Measurements from ENCODE around the gene SH2D1A.
"Not testable (repeated sequence)": the region's sequence is repeated elsewhere in the genome, so short reads cannot be mapped to it uniquely, and the experiment has no call there.

The SH2D1A gene

DNA sequence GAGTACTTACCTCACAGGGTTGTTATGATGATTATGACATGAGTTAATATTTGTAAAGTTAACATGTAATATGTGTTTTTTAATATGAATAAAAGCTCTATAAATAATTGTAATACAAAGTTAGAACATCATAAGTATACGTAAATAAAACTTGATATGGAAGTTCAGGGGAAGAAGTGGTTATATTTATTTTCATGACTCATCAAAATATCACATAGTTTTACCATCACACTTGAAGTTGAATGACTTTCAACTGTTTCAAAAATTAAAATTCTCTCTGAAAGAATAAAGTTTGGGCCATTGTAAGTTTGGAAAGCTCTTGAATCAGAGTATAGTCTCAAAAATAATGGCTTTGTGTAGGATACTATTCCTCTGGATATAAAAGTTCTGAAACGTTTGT lies 8.3 kb downstream of the SH2D1A start:
- DNase-seq (ENCODE audit: low read depth): no peak

DNA sequence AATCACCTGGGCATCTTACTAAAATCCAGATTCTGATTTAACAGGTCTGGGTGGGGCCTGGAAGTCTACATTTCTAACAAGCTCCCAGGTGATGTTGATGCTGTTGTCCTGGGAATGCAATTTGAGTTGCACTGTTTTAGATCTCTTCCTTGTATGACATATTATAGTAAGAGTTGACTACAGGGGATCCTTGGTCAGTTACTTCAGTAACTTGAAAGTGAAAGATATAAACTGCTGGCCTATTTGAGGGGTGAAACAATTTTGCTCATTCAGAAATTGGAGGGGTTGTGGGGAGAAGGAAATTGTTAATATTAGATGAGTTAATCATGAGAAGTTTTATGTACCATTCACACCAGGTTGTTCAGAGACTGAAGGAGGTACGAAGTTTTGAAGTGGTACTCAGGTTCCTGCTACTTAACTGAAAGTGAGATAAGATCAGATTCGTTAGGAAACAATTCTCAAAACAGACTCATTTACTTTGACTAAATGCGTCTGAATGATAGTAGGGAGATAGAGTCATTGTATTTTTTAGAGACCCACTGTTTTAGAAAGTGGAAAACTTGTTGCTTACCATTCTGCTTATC lies 12.5 kb downstream of the SH2D1A start:
- DNase-seq (ENCODE audit: low read depth): no peak

GRCh38 chrX:124362072-124362471 lies 15.7 kb downstream of the SH2D1A start:
- no peak for DNase-seq (ENCODE audit: low read depth)

DNA sequence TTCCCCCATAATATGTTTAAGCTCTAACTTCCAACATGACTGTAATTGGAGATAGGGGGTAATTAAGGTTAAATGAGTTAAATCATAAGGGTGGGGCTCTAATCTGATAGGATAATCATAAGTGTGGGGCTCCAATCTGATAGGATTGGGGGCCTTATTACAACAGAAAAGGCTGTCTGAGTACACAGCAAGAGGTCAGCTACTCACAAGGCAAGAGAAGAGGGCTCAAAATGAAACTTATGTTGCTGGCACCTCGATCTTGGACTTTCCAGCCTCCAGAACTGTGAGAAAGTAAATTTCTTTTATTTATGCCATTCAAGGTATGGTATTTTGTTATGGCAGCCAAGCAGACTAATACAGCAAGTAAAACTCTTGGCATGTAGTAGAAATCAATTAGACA lies 16.4 kb downstream of the SH2D1A start:
- DNase-seq (ENCODE audit: low read depth): no peak

DNA sequence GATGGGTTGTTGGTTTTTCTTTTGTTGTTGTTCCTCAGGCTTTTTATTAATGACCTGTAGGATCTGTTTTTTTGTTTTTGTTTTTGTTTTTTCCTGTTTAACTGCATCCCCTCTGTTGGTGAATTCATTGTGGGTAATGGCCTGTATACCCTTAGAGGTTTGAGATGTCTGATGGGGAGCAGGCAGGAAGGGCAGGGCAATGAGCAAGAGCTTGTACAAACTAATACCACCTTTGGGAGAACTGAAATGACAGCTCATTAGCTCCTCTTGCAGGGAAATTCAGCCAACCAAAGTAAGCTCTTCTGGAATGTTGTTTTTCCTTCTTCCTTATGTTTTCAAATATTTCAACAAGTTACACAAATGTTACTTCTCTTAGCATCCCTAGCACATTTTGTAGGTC lies 23.4 kb downstream of the SH2D1A start:
- no peak for DNase-seq (ENCODE audit: low read depth)

GRCh38 chrX:124373348-124373747 lies 27.0 kb downstream of the SH2D1A start:
- no peak for DNase-seq (ENCODE audit: low read depth)

DNA sequence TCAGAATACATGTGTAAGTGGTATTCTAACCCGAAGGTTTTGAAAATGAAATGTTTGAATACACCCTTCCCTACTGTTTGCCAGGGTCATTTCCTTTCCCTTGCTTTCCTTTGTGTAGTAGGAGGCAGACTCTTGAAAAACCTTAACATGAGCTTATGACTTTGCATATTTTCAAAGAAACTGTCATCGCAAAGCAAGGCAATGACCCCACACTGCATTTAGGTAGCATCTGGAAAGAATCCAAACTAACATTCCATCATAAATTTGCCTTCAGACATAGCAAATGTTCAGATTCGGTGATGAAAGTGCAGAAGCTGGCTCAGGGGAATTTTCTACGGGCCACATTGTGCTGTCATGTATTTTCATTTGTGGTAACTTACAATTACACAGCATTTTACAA lies 32.3 kb downstream of the SH2D1A start:
- DNase-seq (ENCODE audit: low read depth): no peak

DNA sequence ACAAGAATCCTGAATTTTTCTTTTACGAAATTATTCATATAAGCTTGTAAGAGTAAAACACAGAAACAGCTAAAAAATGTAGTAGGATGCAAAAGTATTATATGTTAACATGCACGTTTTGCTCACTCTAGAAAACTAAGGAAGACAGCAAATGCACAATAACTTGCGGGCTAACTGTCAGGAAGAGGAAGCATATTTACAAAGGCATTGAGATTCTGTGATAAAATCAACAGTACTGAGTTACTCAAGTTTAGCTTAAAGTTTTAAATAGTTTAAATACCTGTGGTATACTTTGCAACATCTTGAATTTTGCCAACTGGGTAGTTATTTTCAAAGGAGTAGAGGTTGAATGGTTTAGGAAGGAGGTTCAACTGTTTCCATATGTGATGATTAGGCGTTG lies 37.0 kb downstream of the SH2D1A start:
- no peak for DNase-seq (ENCODE audit: low read depth)

DNA sequence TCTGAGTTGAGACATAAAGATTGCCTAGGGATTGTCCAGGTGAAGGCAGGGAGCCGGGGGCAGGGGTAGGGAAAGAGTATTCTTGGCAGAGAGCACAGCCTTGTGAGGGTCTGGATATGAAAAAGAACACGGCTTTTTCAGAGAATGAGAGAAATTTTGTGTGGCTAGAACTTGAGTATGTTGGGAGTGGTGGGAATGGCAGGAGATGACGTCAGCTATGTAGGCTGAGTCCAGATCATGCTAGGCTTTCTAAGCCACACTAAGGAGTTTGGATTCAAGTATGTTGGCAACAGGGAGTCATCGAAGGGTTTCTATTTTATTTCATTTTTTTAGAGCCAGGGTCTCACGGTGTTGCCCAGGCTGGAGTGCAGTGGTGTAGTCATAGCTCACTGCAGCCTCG lies 40.0 kb downstream of the SH2D1A start:
- DNase-seq (ENCODE audit: low read depth): no peak

DNA sequence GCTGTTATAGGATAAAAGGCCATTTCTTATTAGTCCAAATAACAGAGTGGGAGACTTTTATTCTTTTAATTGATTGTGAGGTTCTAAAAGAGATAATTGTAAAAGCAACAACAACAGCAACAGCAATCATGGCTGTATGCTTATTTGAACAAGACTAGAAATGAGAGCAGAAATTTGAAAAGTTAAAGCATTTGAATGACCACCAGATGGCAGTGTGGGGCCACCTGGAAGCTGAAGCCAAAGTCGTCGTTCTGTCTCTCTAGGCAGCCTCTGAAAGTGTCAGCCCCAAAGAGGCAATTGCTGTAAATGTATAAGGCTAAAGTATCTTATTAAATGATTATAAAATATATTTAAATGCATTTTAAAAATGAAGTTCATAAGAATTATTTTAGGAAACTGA lies 42.2 kb downstream of the SH2D1A start:
- peak; percentile 31 for DNase-seq (ENCODE audit: low read depth)

- no peak for DNase-seq (ENCODE audit: low read depth)
Observed at GRCh38 chrX:124392794-124393193, 46.4 kb downstream of the SH2D1A start.

DNA sequence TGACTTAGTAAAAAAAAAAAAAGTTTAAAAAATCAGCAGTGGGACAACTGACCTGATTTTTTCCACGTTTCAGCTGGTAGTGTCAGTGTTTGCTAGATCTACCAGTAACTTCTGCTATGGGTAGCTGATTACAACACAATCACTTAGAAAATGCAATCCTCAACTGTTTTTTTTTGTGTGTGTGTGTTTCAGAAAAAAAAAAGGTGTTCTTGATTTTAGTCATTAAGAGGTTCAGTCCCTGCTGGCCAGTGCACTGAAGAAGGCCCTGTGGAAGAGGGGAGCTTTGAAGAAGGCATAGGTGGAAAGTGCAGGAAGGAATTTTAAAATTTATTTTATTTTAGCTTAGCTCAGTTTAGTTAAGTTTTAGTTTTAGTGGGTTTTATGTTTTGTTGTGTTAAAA lies 46.9 kb downstream of the SH2D1A start:
- DNase-seq (ENCODE audit: low read depth): no peak

GRCh38 chrX:124393659-124394058 lies 47.3 kb downstream of the SH2D1A start:
- no peak for DNase-seq (ENCODE audit: low read depth)

GRCh38 chrX:124395145-124395880 lies 49.0 kb downstream of the SH2D1A start:
- no peak for DNase-seq (ENCODE audit: low read depth)

- DNase-seq (ENCODE audit: low read depth): no peak
Observed at GRCh38 chrX:124401696-124402095, 55.3 kb downstream of the SH2D1A start.

- DNase-seq (ENCODE audit: low read depth): no peak
Observed at GRCh38 chrX:124405868-124406267, 59.5 kb downstream of the SH2D1A start.

GRCh38 chrX:124406294-124407014 lies 60.1 kb downstream of the SH2D1A start:
- peak; percentile 29 for DNase-seq (ENCODE audit: low read depth)

GRCh38 chrX:124407226-124407625 lies 60.9 kb downstream of the SH2D1A start:
- DNase-seq (ENCODE audit: low read depth): no peak

GRCh38 chrX:124408380-124408779 lies 62.0 kb downstream of the SH2D1A start:
- not testable (repeated sequence) for DNase-seq (ENCODE audit: low read depth)

DNA sequence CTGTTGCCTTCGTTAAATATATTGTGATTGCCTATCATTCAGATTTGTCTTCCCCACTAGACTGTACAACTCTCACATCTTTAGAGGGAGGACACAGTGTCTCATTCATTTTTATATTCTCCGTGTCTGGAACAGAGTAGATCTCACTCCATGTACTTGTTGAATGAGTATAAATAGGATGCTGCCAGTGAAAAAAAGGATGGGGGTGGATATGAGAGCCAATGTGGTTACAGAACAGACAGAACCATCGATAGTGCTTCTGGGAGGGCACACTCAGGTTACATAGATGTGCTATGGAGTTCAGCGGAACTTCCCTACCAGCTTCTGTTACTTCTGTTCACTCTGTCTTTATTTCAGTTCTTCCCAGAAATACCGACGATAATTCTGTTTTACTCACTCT lies 66.9 kb downstream of the SH2D1A start:
- DNase-seq (ENCODE audit: low read depth): no peak

DNA sequence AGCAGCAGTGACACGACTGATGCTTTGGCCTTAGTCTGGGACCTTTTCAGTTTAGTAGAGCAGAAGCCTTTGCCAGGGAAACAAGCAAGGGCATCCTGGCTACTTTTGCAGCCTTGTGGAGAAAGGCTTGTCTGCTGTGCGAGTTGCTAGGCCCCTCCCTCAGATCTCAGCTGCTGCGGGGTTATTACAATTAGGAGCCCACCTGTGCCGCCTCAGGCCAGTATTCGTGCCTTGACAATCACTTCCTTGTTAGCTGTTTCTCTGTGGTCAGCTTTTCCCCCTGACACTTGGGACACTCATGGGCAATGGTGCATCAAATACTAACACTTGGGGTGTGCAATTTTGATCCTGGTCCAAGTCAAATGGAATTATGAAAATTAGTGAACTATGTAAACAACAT lies 67.9 kb downstream of the SH2D1A start:
- no peak for DNase-seq (ENCODE audit: low read depth)

- no peak for DNase-seq (ENCODE audit: low read depth)
Observed at GRCh38 chrX:124415115-124415800, 68.9 kb downstream of the SH2D1A start.

Data from T follicular helper cell (primary cell).